ENCODE measurements around the gene DDHD1. TPM values are rescaled to one million over a fixed set of nuclear protein-coding genes. Genes with fewer than 3 reads are reported as not detected.

The DDHD1 gene
- polyA plus RNA-seq, 1 experiment = 16.7 TPM

DNA sequence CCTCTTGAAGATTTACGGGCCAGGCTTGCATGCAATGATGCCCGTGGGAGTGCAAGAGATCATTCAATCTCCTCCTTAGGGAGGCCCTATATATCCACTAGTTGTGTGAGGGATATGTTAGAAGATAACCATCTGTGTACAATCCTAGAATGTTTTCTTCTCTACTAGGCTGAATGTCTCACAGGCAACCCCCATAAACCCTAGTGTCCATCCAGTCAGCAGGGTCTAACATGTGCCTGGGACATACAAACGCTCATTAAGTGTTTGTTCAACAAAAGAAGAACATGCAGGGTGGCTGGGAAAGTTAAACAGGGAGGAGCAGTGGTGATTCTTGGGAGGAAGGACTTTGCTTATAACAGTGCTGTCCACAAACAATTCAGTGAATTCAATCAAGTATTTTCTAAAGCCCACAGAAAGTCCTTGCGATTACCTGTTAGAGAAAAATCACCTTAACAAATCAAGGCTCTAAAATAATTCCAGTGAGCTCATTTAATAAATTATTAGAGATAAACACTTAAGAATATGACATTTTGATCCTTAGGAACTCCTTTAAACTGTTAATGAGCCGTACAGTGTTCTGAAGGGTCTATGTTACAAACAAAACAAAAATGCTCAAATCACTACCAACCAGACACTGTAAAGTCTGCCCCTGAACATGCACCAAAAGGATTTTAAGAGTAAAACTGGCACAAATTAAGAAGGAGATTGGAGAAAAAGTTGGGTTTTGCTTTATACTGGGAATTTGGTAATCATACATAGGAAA is 105.6 kb downstream of the DDHD1 start:
- ChIA-PET CTCF (no interaction called here), POLR2A (no interaction called here)
- TF ChIP-seq CTCF (IDR thresholded peaks at IDR 0.05; ENCODE audit: low read depth, low read length) = no peak
- DNase-seq (ENCODE audit: low read depth, low spot score) = no peak
- H3K27ac ChIP-seq (ENCODE audit: low read depth, low read length) = no peak overlapping the region
- H3K4me3 ChIP-seq (ENCODE audit: low read depth, low read length) = no peak overlapping the region
- no peaks in the 10 kb centered on the region for H3K27me3 ChIP-seq (ENCODE audit: control insufficient read depth, insufficient read depth, low read length)
- H3K9me3 ChIP-seq (ENCODE audit: control insufficient read depth, insufficient read depth, low read length) = no peaks in the 10 kb centered on the region

DNA sequence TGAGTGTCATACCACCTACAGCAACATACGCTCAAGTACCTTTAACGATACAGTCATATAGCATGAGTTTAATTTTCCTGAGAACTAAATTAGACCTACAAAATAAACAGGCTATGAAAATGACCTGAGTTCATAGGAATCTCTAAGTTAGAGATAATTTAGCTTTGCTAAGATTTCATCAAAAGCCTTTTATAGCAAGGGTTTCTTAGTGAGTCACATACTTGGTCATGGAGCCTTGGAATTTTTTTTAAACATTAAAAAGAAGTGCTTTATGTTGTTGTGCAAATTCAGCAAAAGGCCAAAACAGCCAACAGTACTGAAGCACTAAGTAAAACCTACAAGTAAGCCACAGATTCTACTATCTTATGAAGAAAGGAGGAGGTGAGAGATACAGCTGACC is 108.6 kb downstream of the DDHD1 start:
- ChIA-PET CTCF (interaction anchor here (0.5 to 2.7 kb wide), 2 partner anchors 10 to 174 kb away, joined by 3 to 20 read pairs; no protein-coding TSS in a partner anchor), POLR2A (interaction anchor here (0.5 to 1.0 kb wide), 3 partner anchors 9 to 93 kb away, joined by 4 read pairs; partner anchors contain the start of gene FERMT2)
- TF ChIP-seq CTCF (IDR thresholded peaks at IDR 0.05; ENCODE audit: low read depth, low read length) = no peak
- H3K4me3 ChIP-seq (ENCODE audit: low read depth, low read length) = no peak overlapping the region
- peak overlapping the region; percentile 58 for H3K27ac ChIP-seq (ENCODE audit: low read depth, low read length)
- no peak for DNase-seq (ENCODE audit: low read depth, low spot score)
- H3K27me3 ChIP-seq (ENCODE audit: control insufficient read depth, insufficient read depth, low read length) = no peaks in the 10 kb centered on the region
- no peaks in the 10 kb centered on the region for H3K9me3 ChIP-seq (ENCODE audit: control insufficient read depth, insufficient read depth, low read length)

GRCh38 chr14:53043027-53043581 is 110.0 kb downstream of the DDHD1 start:
- DNase-seq (ENCODE audit: low read depth, low spot score) = peak; percentile 73
- ChIA-PET CTCF (interaction anchor here (1.0 to 2.7 kb wide), 2 partner anchors 8 to 12 kb away, joined by 3 to 20 read pairs; no protein-coding TSS in a partner anchor), POLR2A (interaction anchor here (0.6 to 1.4 kb wide), 3 partner anchors 10 to 176 kb away, joined by 3 to 10 read pairs (median 6); no protein-coding TSS in a partner anchor)
- Histone ChIP-seq H3K4me3 (ENCODE audit: low read depth, low read length) (no peak overlapping the region), H3K27ac (ENCODE audit: low read depth, low read length) (peak overlapping the region; percentile 83), H3K9me3 (ENCODE audit: control insufficient read depth, insufficient read depth, low read length) (no peaks in the 10 kb centered on the region), H3K27me3 (ENCODE audit: control insufficient read depth, insufficient read depth, low read length) (no peaks in the 10 kb centered on the region)
- TF ChIP-seq CTCF (IDR thresholded peaks at IDR 0.05; ENCODE audit: low read depth, low read length) = no peak

DNA sequence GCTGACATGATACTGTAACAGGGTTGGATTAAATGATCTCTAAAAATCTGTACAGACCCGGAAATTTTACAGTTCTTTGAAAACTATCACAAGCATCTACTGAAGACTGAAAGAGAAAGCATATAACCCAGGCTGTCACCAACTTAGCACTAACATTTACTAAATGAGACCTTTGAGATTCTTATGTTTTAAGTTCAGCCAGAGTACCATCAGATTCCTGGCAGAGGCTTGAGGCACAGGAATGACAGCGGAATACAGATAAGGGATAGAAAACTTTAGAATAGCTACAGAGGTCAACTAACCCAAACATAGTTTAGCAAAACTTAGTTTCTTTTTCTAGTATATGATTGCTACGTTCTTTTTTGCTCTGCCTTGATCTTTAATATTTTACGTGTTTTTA is 110.6 kb downstream of the DDHD1 start:
- no peaks in the 10 kb centered on the region for H3K9me3 ChIP-seq (ENCODE audit: control insufficient read depth, insufficient read depth, low read length)
- H3K27ac ChIP-seq (ENCODE audit: low read depth, low read length) = peak overlapping the region; percentile 58
- H3K4me3 ChIP-seq (ENCODE audit: low read depth, low read length) = peak overlapping the region; percentile 26
- no peak for TF ChIP-seq CTCF (IDR thresholded peaks at IDR 0.05; ENCODE audit: low read depth, low read length)
- DNase-seq (ENCODE audit: low read depth, low spot score) = no peak
- no peaks in the 10 kb centered on the region for H3K27me3 ChIP-seq (ENCODE audit: control insufficient read depth, insufficient read depth, low read length)
- ChIA-PET CTCF (no interaction called here), POLR2A (interaction anchor here (0.5 to 1.4 kb wide), 4 partner anchors 9 to 175 kb away, joined by 3 to 10 read pairs (median 5); no protein-coding TSS in a partner anchor)

- Histone ChIP-seq H3K9me3 (ENCODE audit: control insufficient read depth, insufficient read depth, low read length) (no peaks in the 10 kb centered on the region), H3K27ac (ENCODE audit: low read depth, low read length) (no peak overlapping the region), H3K4me3 (ENCODE audit: low read depth, low read length) (no peak overlapping the region), H3K27me3 (ENCODE audit: control insufficient read depth, insufficient read depth, low read length) (no peaks in the 10 kb centered on the region)
- CTCF ChIA-PET = no interaction called here
- DNase-seq (ENCODE audit: low read depth, low spot score) = no peak
- POLR2A ChIA-PET = no interaction called here
- TF ChIP-seq CTCF (IDR thresholded peaks at IDR 0.05; ENCODE audit: low read depth, low read length) = no peak
Measured at GRCh38 chr14:53041067-53041466, 112.1 kb downstream of the DDHD1 start.

All from AG04450 (cell line).